IMR-90 (cell line): ENCODE measurements around the gene RPS25. TPM values are rescaled to one million over a fixed set of nuclear protein-coding genes. Genes with fewer than 3 reads are reported as not detected.

Source experiments
- ATAC-seq: fragments of 200-7000 bp; cut with Tn5 transposase; 2 replicates; pipeline ENCODE4 v1.9.1; 2020; ENCODE audit warnings: low read depth, mild to moderate bottlenecking, moderate library complexity
- BruUV-seq: library from RNA; stranded (reverse); fragments of 400-500 nt; replicated peaks from 2 replicates; lab custom pipeline; 2021; lab: Mats Ljungman, UMichigan
- CTCF ChIA-PET: fragments of 300-600 bp; formaldehyde crosslinking; extraction: SDS; loops from one replicate; lab custom pipeline; 2021; ENCODE audit warnings: antibody characterized with exemption; lab: Yijun Ruan, JAX
- POLR2A ChIA-PET: fragments of 300-600 bp; sonication (Branson Sonifier 250); formaldehyde crosslinking; loops from one replicate; lab custom pipeline; 2022; ENCODE audit warnings: antibody characterized with exemption; ENCODE audit not compliant: unreplicated experiment; lab: Charles Lee
- DNase-seq: peaks from one replicate; pipeline ENCODE4 v3.0.0; 2013
- H2AFZ ChIP-seq: replicated peaks from 2 replicates; pipeline ENCODE3; 2013; ENCODE audit warnings: low read length, mild to moderate bottlenecking; ENCODE audit not compliant: poor library complexity
- H2AK5ac ChIP-seq: 2 replicates; pipeline ENCODE4 v1.6.1; 2013; ENCODE audit warnings: low read depth, low read length, inconsistent platforms
- H2AK9ac ChIP-seq: replicated peaks from 2 replicates; pipeline ENCODE3; 2013; ENCODE audit warnings: mild to moderate bottlenecking, low read depth, low read length, moderate library complexity; ENCODE audit not compliant: poor library complexity
- H2BK120ac ChIP-seq: 2 replicates; pipeline ENCODE4 v1.6.1; 2013; ENCODE audit warnings: low read depth, low read length, inconsistent platforms
- H2BK15ac ChIP-seq: 3 replicates; pipeline ENCODE4 v1.6.1; 2013; ENCODE audit warnings: low read depth, low read length, inconsistent platforms
- H2BK20ac ChIP-seq: 2 replicates; pipeline ENCODE4 v1.6.1; 2013; ENCODE audit warnings: low read depth, mild to moderate bottlenecking, inconsistent platforms, low read length, moderate library complexity
- H2BK5ac ChIP-seq: 2 replicates; pipeline ENCODE4 v1.6.1; 2013; ENCODE audit warnings: mild to moderate bottlenecking, low read depth, low read length, inconsistent platforms; ENCODE audit not compliant: poor library complexity, severe bottlenecking
- H3K14ac ChIP-seq: replicated peaks from 2 replicates; pipeline ENCODE4 v1.6.1; 2013; ENCODE audit warnings: low read depth, low read length, inconsistent platforms
- H3K18ac ChIP-seq: 2 replicates; pipeline ENCODE4 v1.6.1; 2013; ENCODE audit warnings: low read depth, low read length, control low read depth
- H3K23ac ChIP-seq: 2 replicates; pipeline ENCODE4 v1.6.1; 2013; ENCODE audit warnings: low read depth, low read length, inconsistent platforms
- H3K27ac ChIP-seq: 2 replicates; pipeline ENCODE4 v1.5.1; 2013; ENCODE audit warnings: mild to moderate bottlenecking, control low read depth, low read length; ENCODE audit not compliant: insufficient read depth
- H3K27me3 ChIP-seq: 2 replicates; pipeline ENCODE4 v1.6.1; 2013; ENCODE audit warnings: low read length; ENCODE audit not compliant: control insufficient read depth, insufficient read depth
- H3K36me3 ChIP-seq: 2 replicates; pipeline ENCODE4 v1.6.1; 2013; ENCODE audit warnings: low read length, mixed read lengths; ENCODE audit not compliant: control insufficient read depth, insufficient read depth
- H3K4ac ChIP-seq: 2 replicates; pipeline ENCODE4 v1.6.1; 2013; ENCODE audit warnings: low read depth, low read length, inconsistent platforms
- H3K4me1 ChIP-seq: 2 replicates; pipeline ENCODE4 v1.6.1; 2013; ENCODE audit warnings: low read length, mixed read lengths; ENCODE audit not compliant: control insufficient read depth, insufficient read depth
- H3K4me2 ChIP-seq: 2 replicates; pipeline ENCODE4 v1.6.1; 2013; ENCODE audit warnings: low read depth, mild to moderate bottlenecking, control low read depth, low read length, moderate library complexity
- H3K4me3 ChIP-seq: 2 replicates; pipeline ENCODE4 v1.5.1; 2013; ENCODE audit warnings: low read depth, mild to moderate bottlenecking, control low read depth, low read length, moderate library complexity; ENCODE audit not compliant: insufficient read depth
- H3K56ac ChIP-seq: 2 replicates; pipeline ENCODE4 v1.6.1; 2013; ENCODE audit warnings: low read length, inconsistent platforms; ENCODE audit not compliant: insufficient read depth; ENCODE audit errors: extremely low read depth
- H3K79me1 ChIP-seq, 2 experiments: 2 replicates each; pipeline ENCODE4 v1.6.1; 2013; ENCODE audit warnings: low read length in 2 of 2, inconsistent platforms in 1 of 2, low read depth in 1 of 2
- H3K9ac ChIP-seq: 2 replicates; pipeline ENCODE4 v1.6.1; 2013; ENCODE audit warnings: low read depth, low read length, control low read depth
- H3K9me1 ChIP-seq: 2 replicates; pipeline ENCODE4 v1.6.1; 2013; ENCODE audit warnings: low read length, inconsistent platforms; ENCODE audit not compliant: insufficient read depth
- H3K9me3 ChIP-seq: 2 replicates; pipeline ENCODE4 v1.6.1; 2013; ENCODE audit warnings: low read length; ENCODE audit not compliant: control insufficient read depth, insufficient read depth
- H4K20me1 ChIP-seq: 2 replicates; pipeline ENCODE4 v1.6.1; 2013; ENCODE audit warnings: low read length, inconsistent platforms; ENCODE audit not compliant: insufficient read depth
- H4K5ac ChIP-seq: 2 replicates; pipeline ENCODE4 v1.6.1; 2013; ENCODE audit warnings: mild to moderate bottlenecking, low read depth, low read length, control low read depth
- H4K8ac ChIP-seq, 2 experiments: 2 replicates each; pipeline ENCODE4 v1.6.1; 2013; ENCODE audit warnings: low read depth in 2 of 2, low read length in 2 of 2, control low read depth in 1 of 2, inconsistent platforms in 1 of 2
- H4K91ac ChIP-seq: 2 replicates; pipeline ENCODE4 v1.6.1; 2013; ENCODE audit warnings: low read depth, low read length, inconsistent platforms; ENCODE audit not compliant: insufficient read depth
- BHLHE40 ChIP-seq: fragments of 150-350 bp; IDR thresholded peaks from 2 replicates; pipeline ENCODE4 v1.6.1; 2016; ENCODE audit warnings: mild to moderate bottlenecking, low read depth, low read length
- NFE2L2 ChIP-seq: fragments of 150-350 bp; IDR thresholded peaks from 2 replicates; pipeline ENCODE4 v1.6.1; 2016; ENCODE audit warnings: low read depth, mild to moderate bottlenecking, low read length
- SMC3 ChIP-seq: fragments of 150-350 bp; IDR thresholded peaks from 2 replicates; pipeline ENCODE4 v1.6.1; 2016; ENCODE audit warnings: low read depth, mild to moderate bottlenecking, antibody characterized with exemption, low read length, moderate library complexity
- WGBS, 2 experiments: methylation state at CpG; one replicate each; pipeline versions ENCODE4 v1.1.5 to v1.1.7; 2013; ENCODE audit warnings: missing lambda C conversion rate in 2 of 2; ENCODE audit not compliant: insufficient read length in 1 of 2; ENCODE audit errors: extremely low coverage in 2 of 2; 5-methylcytosine and 5-hydroxymethylcytosine counted together
- dilution Hi-C: fragments of 300-500 bp; cut with HindIII; formaldehyde crosslinking; loops from one replicate; pipeline ENCODE4 v1.14.3; 2018; ENCODE audit warnings: low sequenced_read_pairs; ENCODE audit not compliant: unreplicated experiment
- in situ Hi-C: fragments of 300-500 bp; cut with MboI; formaldehyde crosslinking; loops from 3 replicates; pipeline ENCODE4 v1.14.3; 2019; ENCODE audit warnings: low sequenced_read_pairs, inconsistent platforms, mixed read lengths
- intact Hi-C: fragments of 100-400 bp; cut with micrococcal nuclease; formaldehyde crosslinking; loops from 2 replicates; pipeline ENCODE4 v1.10.0; 2022
- polyA plus RNA-seq, 3 experiments: library from polyadenylated mRNA; depleted of rRNA; stranded (reverse); fragments of >200 nt; gene quantifications; 2 replicates each; pipeline ENCODE4 v1.2.3, GENCODE V29; 2012; ENCODE audit warnings: low replicate concordance in 1 of 3
- total RNA-seq: library from RNA; depleted of rRNA; stranded (reverse); fragments of >200 nt; gene quantifications from 2 replicates; pipeline ENCODE4 v1.2.3, GENCODE V29; 2012

The RPS25 gene
- total and polyA plus RNA-seq, 2 of the 4 experiments (the other 2 are of a cell fraction): 727 to 905 TPM

- dilution Hi-C loops: no loop called here
- Histone ChIP-seq H3K9me1 (peaks cover 3% of the 10 kb centered on the region; the same call in 1 of the 2 replicates), H3K4me3 (no peak overlapping the region), H3K4me2 (no peak overlapping the region), H4K91ac (no peak overlapping the region), H3K23ac (0 out of 2 replicates have a peak overlapping the region, but pooled peaks have one; percentile 41), H3K36me3 (no peaks in the 10 kb centered on the region; the same call in 1 of the 2 replicates), H4K5ac (peak overlapping the region; percentile 32; the same call in 1 of the 2 replicates), H2AK9ac (no peak overlapping the region), H2AFZ (no peak overlapping the region), H3K9me3 (no peaks in the 10 kb centered on the region), H3K9ac (no peak overlapping the region), H3K27me3 (no peaks in the 10 kb centered on the region), H3K27ac (no peak overlapping the region), H2BK120ac (no peak overlapping the region; the same call in 1 of the 2 replicates), H2BK5ac (peak overlapping the region; percentile 29), H2AK5ac (no peak overlapping the region), H2BK15ac (no peak overlapping the region), H2BK20ac (no peak overlapping the region), H3K18ac (no peak overlapping the region), H3K4ac (peak overlapping the region; percentile 22; the same call in 1 of the 2 replicates), H3K56ac (no peak overlapping the region), H4K8ac (peak overlapping the region in 1 of 2 experiments; percentile 63; a peak in 2 of 4 replicates), H3K14ac (no peak overlapping the region), H3K4me1 (peaks cover 8% of the 10 kb centered on the region), H4K20me1 (no peaks in the 10 kb centered on the region; the same call in 1 of the 2 replicates), H3K79me1 (peaks cover 19 to 39% of the 10 kb centered on the region in 2 experiments)
- no CpG with 5 or more reads among the region's 5 CpGs for WGBS, 2 experiments
- ChIA-PET CTCF (no interaction called here), POLR2A (no interaction called here)
- TF ChIP-seq BHLHE40 (peak; percentile 26; the same call in 1 of the 2 replicates), SMC3 (no peak), NFE2L2 (peak; percentile 83)
- intact Hi-C loops: no loop called here
- DNase-seq (peak; percentile 69), ATAC-seq (0 out of 2 replicates have a peak, but pooled peaks have one; percentile 12)
- in situ Hi-C loops: no loop called here
- no TSS peak for BruUV-seq
Observed at GRCh38 chr11:119062779-119063178, 44.6 kb upstream of the RPS25 start.
